HEK293 (cell line): ENCODE measurements around the gene ZNF530.
A peak's percentile ranks its signal among the peaks of the same experiment; 100 is the strongest.

ENCODE experiments used
- CTCF ChIA-PET: fragments of 350-600 bp; formaldehyde crosslinking; extraction: SDS; loops from one replicate; lab custom pipeline; 2021; ENCODE audit warnings: antibody characterized with exemption; lab: Yijun Ruan, JAX
- POLR2A ChIA-PET: fragments of 300-600 bp; formaldehyde crosslinking; extraction: SDS; loops from one replicate; lab custom pipeline; 2020; ENCODE audit warnings: antibody characterized with exemption, inconsistent platforms; lab: Yijun Ruan, JAX
- H3K27ac ChIP-seq: fragments of 200-500 bp; sonication (Bioruptor generic); 2 replicates; pipeline ENCODE4 v1.5.1; 2014; ENCODE audit warnings: low read depth, low read length, control low read depth, inconsistent platforms; ENCODE audit errors: extremely low read depth
- H3K36me3 ChIP-seq, 2 experiments: fragments of 200-500 bp in 1 of 2; sonication (Bioruptor generic) in 1 of 2; 1 replicate in 1 of 2; 2 replicates in 1 of 2; pipeline ENCODE4 v1.5.1; 2014 to 2017; ENCODE audit warnings: inconsistent platforms in 2 of 2, low read length in 2 of 2; ENCODE audit not compliant: control insufficient read depth in 2 of 2, insufficient read depth in 1 of 2
- H3K4me1 ChIP-seq: fragments of 200-500 bp; sonication (Bioruptor generic); 2 replicates; pipeline ENCODE4 v1.5.1; 2014; ENCODE audit warnings: mild to moderate bottlenecking, low read length, inconsistent platforms; ENCODE audit not compliant: control insufficient read depth, insufficient read depth
- H3K4me3 ChIP-seq: 2 replicates; pipeline ENCODE4 v1.5.1; 2011; ENCODE audit warnings: low read depth, mild to moderate bottlenecking, control low read depth, low read length, moderate library complexity
- H3K9me3 ChIP-seq: fragments of 200-500 bp; sonication (Bioruptor generic); 2 replicates; pipeline ENCODE4 v1.5.1; 2014; ENCODE audit warnings: low read depth, low read length, inconsistent platforms; ENCODE audit not compliant: control insufficient read depth, insufficient read depth
- IKZF3 ChIP-seq: fragments of 450-650 bp; IDR thresholded peaks from 2 replicates; pipeline ENCODE4 v1.5.0; 2018; ENCODE audit warnings: missing biosample characterization, mild to moderate bottlenecking, missing genetic modification characterization, moderate library complexity
- SCRT2 ChIP-seq: fragments of 450-650 bp; formaldehyde crosslinking; IDR thresholded peaks from 2 replicates; pipeline ENCODE4 v1.5.1; 2016; ENCODE audit warnings: missing biosample characterization, missing genetic modification characterization
- SP2 ChIP-seq: fragments of 450-650 bp; formaldehyde crosslinking; IDR thresholded peaks from 2 replicates; pipeline ENCODE4 v1.5.1; 2016; ENCODE audit warnings: missing biosample characterization, missing genetic modification characterization
- ZNF19 ChIP-seq: fragments of 450-650 bp; formaldehyde crosslinking; IDR thresholded peaks from 2 replicates; pipeline ENCODE4; 2016; ENCODE audit warnings: missing biosample characterization, missing genetic modification characterization, low read depth
- ZNF341 ChIP-seq: fragments of 450-650 bp; formaldehyde crosslinking; IDR thresholded peaks from 2 replicates; pipeline ENCODE4; 2016; ENCODE audit warnings: low read depth, missing biosample characterization, missing genetic modification characterization
- ZNF404 ChIP-seq: fragments of 450-650 bp; formaldehyde crosslinking; IDR thresholded peaks from 2 replicates; pipeline ENCODE4 v1.5.1; 2017; ENCODE audit warnings: missing biosample characterization, missing genetic modification characterization
- ZNF660 ChIP-seq: fragments of 450-650 bp; IDR thresholded peaks from 2 replicates; pipeline ENCODE4 v1.5.1; 2018; ENCODE audit warnings: missing biosample characterization, mild to moderate bottlenecking, missing genetic modification characterization
- ZNF664 ChIP-seq: fragments of 450-650 bp; formaldehyde crosslinking; IDR thresholded peaks from 2 replicates; pipeline ENCODE4 v1.5.1; 2016; ENCODE audit warnings: missing biosample characterization, missing genetic modification characterization
- ZNF830 ChIP-seq: fragments of 450-650 bp; IDR thresholded peaks from 2 replicates; pipeline ENCODE4 v1.5.0; 2018; ENCODE audit warnings: missing biosample characterization, missing genetic modification characterization, low read depth, mild to moderate bottlenecking, moderate library complexity
- ZNF843 ChIP-seq: fragments of 450-650 bp; formaldehyde crosslinking; IDR thresholded peaks from 2 replicates; pipeline ENCODE4 v1.5.1; 2016; ENCODE audit warnings: missing biosample characterization, missing genetic modification characterization
- ZSCAN23 ChIP-seq: fragments of 450-650 bp; formaldehyde crosslinking; IDR thresholded peaks from 2 replicates; pipeline ENCODE4 v1.5.1; 2016; ENCODE audit warnings: missing biosample characterization, missing genetic modification characterization
- TF ChIP-seq, protein P1 (sequence below): fragments of 450-650 bp; formaldehyde crosslinking; IDR thresholded peaks from 2 replicates; pipeline ENCODE4 v1.5.1; 2017; ENCODE audit warnings: missing biosample characterization, missing genetic modification characterization
- TF ChIP-seq, protein P2 (sequence below): fragments of 450-650 bp; formaldehyde crosslinking; IDR thresholded peaks from 2 replicates; pipeline ENCODE4 v1.5.1; 2016; ENCODE audit warnings: missing biosample characterization, missing genetic modification characterization, borderline replicate concordance
- TF ChIP-seq, protein P3 (sequence below): fragments of 450-650 bp; formaldehyde crosslinking; IDR thresholded peaks from 2 replicates; pipeline ENCODE4 v1.5.1; 2016; ENCODE audit warnings: missing biosample characterization, missing genetic modification characterization
- TF ChIP-seq, protein P4 (sequence below): fragments of 450-650 bp; formaldehyde crosslinking; IDR thresholded peaks from 2 replicates; pipeline ENCODE4 v1.5.1; 2017; ENCODE audit warnings: missing biosample characterization, missing genetic modification characterization
- TF ChIP-seq, protein P5 (sequence below): fragments of 450-650 bp; formaldehyde crosslinking; IDR thresholded peaks from 2 replicates; pipeline ENCODE4 v1.5.1; 2016; ENCODE audit warnings: missing biosample characterization, missing genetic modification characterization, low read depth

ZNF530 gene

DNA sequence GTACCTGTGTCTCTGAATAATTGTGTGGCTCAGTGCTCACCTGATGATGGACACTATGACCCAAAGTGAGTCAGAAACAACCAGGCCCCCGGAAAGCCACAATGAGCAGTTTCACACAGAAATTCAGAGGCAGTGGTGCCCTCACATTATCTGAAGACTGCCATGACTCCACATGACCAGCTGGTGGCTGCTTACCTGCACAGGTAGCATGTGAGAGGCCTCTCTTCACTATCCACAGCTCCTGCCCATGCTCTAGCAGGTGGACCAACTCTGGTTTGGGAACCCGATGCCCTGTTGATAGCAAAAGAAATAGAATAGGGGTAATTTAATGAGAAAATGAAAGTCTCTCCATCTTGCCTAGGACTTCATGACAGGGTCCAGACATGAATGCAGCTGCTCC lies 47.3 kb upstream of the ZNF530 start (continued):
- TF ChIP-seq, protein P1, sequence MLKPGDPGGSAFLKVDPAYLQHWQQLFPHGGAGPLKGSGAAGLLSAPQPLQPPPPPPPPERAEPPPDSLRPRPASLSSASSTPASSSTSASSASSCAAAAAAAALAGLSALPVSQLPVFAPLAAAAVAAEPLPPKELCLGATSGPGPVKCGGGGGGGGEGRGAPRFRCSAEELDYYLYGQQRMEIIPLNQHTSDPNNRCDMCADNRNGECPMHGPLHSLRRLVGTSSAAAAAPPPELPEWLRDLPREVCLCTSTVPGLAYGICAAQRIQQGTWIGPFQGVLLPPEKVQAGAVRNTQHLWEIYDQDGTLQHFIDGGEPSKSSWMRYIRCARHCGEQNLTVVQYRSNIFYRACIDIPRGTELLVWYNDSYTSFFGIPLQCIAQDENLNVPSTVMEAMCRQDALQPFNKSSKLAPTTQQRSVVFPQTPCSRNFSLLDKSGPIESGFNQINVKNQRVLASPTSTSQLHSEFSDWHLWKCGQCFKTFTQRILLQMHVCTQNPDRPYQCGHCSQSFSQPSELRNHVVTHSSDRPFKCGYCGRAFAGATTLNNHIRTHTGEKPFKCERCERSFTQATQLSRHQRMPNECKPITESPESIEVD (tag by site-specific recombination), result no peak
- TF ChIP-seq SP2 (no peak), ZNF660 (no peak), ZNF19 (tag by site-specific recombination) (no peak), ZNF404 (tag by site-specific recombination) (no peak), ZNF843 (tag by site-specific recombination) (no peak)
- TF ChIP-seq, protein P2, sequence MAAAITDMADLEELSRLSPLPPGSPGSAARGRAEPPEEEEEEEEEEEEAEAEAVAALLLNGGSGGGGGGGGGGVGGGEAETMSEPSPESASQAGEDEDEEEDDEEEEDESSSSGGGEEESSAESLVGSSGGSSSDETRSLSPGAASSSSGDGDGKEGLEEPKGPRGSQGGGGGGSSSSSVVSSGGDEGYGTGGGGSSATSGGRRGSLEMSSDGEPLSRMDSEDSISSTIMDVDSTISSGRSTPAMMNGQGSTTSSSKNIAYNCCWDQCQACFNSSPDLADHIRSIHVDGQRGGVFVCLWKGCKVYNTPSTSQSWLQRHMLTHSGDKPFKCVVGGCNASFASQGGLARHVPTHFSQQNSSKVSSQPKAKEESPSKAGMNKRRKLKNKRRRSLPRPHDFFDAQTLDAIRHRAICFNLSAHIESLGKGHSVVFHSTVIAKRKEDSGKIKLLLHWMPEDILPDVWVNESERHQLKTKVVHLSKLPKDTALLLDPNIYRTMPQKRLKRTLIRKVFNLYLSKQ, result no peak
- TF ChIP-seq, all 188 proteins: peak for 0

DNA sequence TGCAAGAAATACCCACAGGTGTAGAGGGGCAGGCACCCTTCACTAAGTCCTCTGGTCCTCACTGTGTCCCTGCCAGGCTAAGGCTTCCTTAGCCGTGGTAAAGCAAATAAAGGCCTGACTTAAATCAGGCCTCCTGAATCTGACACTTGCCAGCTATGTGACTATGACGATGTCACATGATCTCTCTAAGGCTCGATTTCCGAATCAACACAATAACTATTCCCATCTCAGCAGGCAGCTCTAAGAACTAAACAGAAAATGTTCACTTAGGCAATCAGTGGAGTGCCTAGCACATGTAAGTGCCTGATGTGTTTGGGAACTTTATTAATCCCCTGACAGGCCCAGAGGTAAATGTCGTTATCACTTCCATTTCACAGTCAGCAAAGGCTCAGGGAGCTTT lies 42.0 kb upstream of the ZNF530 start:
- Histone ChIP-seq H3K4me1 (no peaks in the 10 kb centered on the region; the same call in 1 of the 2 replicates), H3K27ac (no peak overlapping the region), H3K4me3 (no peak overlapping the region), H3K36me3 (peaks cover 37 to 54% of the 10 kb centered on the region in 2 experiments), H3K9me3 (peaks cover 4% of the 10 kb centered on the region; the same call in 1 of the 2 replicates)
- CTCF ChIA-PET, result interaction anchor here (0.6 kb wide), 1 partner anchor 1009 kb away, joined by 5 read pairs; no protein-coding TSS in a partner anchor
- POLR2A ChIA-PET, result no interaction called here
- TF ChIP-seq, protein P3, sequence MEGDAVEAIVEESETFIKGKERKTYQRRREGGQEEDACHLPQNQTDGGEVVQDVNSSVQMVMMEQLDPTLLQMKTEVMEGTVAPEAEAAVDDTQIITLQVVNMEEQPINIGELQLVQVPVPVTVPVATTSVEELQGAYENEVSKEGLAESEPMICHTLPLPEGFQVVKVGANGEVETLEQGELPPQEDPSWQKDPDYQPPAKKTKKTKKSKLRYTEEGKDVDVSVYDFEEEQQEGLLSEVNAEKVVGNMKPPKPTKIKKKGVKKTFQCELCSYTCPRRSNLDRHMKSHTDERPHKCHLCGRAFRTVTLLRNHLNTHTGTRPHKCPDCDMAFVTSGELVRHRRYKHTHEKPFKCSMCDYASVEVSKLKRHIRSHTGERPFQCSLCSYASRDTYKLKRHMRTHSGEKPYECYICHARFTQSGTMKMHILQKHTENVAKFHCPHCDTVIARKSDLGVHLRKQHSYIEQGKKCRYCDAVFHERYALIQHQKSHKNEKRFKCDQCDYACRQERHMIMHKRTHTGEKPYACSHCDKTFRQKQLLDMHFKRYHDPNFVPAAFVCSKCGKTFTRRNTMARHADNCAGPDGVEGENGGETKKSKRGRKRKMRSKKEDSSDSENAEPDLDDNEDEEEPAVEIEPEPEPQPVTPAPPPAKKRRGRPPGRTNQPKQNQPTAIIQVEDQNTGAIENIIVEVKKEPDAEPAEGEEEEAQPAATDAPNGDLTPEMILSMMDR, result no peak
- TF ChIP-seq IKZF3 (no peak), ZNF341 (tag by site-specific recombination) (no peak)
- TF ChIP-seq, protein P4, sequence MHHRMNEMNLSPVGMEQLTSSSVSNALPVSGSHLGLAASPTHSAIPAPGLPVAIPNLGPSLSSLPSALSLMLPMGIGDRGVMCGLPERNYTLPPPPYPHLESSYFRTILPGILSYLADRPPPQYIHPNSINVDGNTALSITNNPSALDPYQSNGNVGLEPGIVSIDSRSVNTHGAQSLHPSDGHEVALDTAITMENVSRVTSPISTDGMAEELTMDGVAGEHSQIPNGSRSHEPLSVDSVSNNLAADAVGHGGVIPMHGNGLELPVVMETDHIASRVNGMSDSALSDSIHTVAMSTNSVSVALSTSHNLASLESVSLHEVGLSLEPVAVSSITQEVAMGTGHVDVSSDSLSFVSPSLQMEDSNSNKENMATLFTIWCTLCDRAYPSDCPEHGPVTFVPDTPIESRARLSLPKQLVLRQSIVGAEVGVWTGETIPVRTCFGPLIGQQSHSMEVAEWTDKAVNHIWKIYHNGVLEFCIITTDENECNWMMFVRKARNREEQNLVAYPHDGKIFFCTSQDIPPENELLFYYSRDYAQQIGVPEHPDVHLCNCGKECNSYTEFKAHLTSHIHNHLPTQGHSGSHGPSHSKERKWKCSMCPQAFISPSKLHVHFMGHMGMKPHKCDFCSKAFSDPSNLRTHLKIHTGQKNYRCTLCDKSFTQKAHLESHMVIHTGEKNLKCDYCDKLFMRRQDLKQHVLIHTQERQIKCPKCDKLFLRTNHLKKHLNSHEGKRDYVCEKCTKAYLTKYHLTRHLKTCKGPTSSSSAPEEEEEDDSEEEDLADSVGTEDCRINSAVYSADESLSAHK (tag by site-specific recombination), result no peak
- TF ChIP-seq, protein P5, sequence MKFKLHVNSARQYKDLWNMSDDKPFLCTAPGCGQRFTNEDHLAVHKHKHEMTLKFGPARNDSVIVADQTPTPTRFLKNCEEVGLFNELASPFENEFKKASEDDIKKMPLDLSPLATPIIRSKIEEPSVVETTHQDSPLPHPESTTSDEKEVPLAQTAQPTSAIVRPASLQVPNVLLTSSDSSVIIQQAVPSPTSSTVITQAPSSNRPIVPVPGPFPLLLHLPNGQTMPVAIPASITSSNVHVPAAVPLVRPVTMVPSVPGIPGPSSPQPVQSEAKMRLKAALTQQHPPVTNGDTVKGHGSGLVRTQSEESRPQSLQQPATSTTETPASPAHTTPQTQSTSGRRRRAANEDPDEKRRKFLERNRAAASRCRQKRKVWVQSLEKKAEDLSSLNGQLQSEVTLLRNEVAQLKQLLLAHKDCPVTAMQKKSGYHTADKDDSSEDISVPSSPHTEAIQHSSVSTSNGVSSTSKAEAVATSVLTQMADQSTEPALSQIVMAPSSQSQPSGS (tag by site-specific recombination), result no peak

DNA sequence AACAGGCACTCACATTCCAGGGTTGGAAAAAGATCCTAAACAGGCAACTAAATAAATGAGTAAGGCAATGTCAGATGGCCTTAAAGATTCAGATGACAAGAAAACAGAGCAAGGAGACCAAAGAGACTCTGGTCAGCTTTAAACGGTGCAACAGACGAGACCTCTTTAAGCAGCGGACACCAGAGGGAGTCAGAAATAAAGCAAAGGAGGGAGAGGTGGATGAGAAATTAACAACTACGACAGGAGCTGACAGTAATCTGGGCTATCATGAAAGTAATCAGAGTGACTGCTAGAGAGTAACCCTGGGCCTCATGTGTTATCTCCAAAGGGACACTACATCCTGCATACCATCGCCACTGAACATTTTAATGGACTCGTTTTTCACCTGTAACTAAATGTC lies 41.2 kb upstream of the ZNF530 start:
- CTCF ChIA-PET, result interaction anchor here (0.6 kb wide), 2 partner anchors 161 to 1010 kb away, joined by 3 to 5 read pairs; no protein-coding TSS in a partner anchor
- H3K4me3 ChIP-seq, result peak overlapping the region; percentile 69
- TF ChIP-seq ZSCAN23 (tag by site-specific recombination) (no peak), ZNF830 (tag by site-specific recombination) (no peak), ZNF664 (tag by site-specific recombination) (no peak), SCRT2 (peak; percentile 72; the same call in 1 of the 2 replicates)
- H3K36me3 ChIP-seq, result peaks cover 28 to 46% of the 10 kb centered on the region in 2 experiments
- no peaks in the 10 kb centered on the region; the same call in 1 of the 2 replicates for H3K4me1 ChIP-seq
- H3K27ac ChIP-seq, result no peak overlapping the region
- POLR2A ChIA-PET, result interaction anchor here (0.6 to 1.0 kb wide), 3 partner anchors 10 to 196 kb away, joined by 3 to 4 read pairs (median 3); partner anchors contain the start of gene ZNF772
- peaks cover 6% of the 10 kb centered on the region; the same call in 1 of the 2 replicates for H3K9me3 ChIP-seq
